T-helper 17 cell (primary cell): ENCODE data around the gene SGSM2. TPM values are rescaled to one million over a fixed set of nuclear protein-coding genes. Genes with fewer than 3 reads are reported as not detected.
A peak's percentile ranks its signal among the peaks of the same experiment; 100 is the strongest.

ENCODE experiments used
- ATAC-seq: fragments of 150-1000 bp; cut with Tn5 transposase; 2 replicates; pipeline ENCODE4 v1.10.0; 2021; ENCODE audit warnings: mild to moderate bottlenecking, moderate library complexity
- DNase-seq, 3 donors: peaks; one replicate each; pipeline versions ENCODE4 v3.0.0 to v3.0.0-alpha.2; 2020 to 2021
- H3K9me3 ChIP-seq: one replicate; pipeline ENCODE4 v1.7.0; 2013; ENCODE audit warnings: low read length, mild to moderate bottlenecking; ENCODE audit not compliant: control insufficient read depth, poor library complexity, severe bottlenecking
- H3K27ac Mint-ChIP-seq: one replicate; pipeline ENCODE4 v1.8.0; 2022; ENCODE audit warnings: mild to moderate bottlenecking, moderate library complexity, mixed read lengths
- H3K27me3 Mint-ChIP-seq: one replicate; pipeline ENCODE4 v1.8.0; 2022; ENCODE audit warnings: mixed read lengths
- H3K36me3 Mint-ChIP-seq: one replicate; pipeline ENCODE4 v1.8.0; 2022; ENCODE audit warnings: low read depth, mixed read lengths
- H3K4me1 Mint-ChIP-seq: one replicate; pipeline ENCODE4 v1.8.0; 2022; ENCODE audit warnings: mild to moderate bottlenecking, mixed read lengths
- H3K4me3 Mint-ChIP-seq: one replicate; pipeline ENCODE4 v1.8.0; 2022; ENCODE audit warnings: mild to moderate bottlenecking, moderate library complexity, mixed read lengths
- total RNA-seq, 4 donors: library from RNA in 2 of 4; stranded (reverse) in 2 of 4; gene quantifications; one replicate each; pipeline ENCODE4 v1.2.3 and lab custom pipeline; 2022 to 2026

SGSM2 gene
- total RNA-seq, 2 donors from 2014 or later = 119 to 128 TPM

DNA sequence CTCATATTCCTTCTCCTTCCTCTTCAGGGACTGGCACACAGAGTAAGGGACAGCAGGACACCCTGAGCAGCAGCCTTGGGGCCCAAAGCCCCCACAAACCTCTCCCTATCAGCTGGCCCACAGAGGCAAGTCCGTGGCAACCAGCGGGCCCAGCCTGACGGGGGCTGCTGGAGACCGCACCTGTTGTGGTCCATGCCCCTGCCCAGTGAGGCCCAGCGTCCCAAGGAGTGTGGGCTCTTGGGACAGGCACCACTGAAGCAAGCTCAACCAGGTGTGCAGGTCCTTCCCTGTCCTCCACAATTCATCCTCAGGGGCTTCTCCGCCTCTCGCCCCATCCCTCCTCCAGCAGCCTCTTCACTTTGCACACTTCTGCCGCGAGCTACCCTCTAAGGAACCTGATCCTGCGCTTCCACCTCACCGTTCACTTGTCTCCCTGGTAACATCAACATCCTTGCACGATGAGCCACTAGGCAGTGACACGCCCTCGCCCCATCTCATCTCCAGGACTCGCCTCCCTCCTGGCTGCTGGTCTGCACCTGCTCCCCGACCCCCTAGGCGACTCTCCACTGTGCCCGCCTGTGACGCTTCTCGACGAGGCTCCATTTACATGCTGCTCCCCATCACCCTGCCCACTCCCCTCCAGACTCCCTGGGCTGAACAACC, 50.9 kb downstream of the SGSM2 start:
- Mint-ChIP-seq H3K27me3 (no peaks in the 10 kb centered on the region), H3K4me3 (peak overlapping the region; percentile 45), H3K27ac (peak overlapping the region; percentile 99), H3K36me3 (peaks cover 8% of the 10 kb centered on the region), H3K4me1 (peaks cover 28% of the 10 kb centered on the region)
- ATAC-seq = no peak
- H3K9me3 ChIP-seq = no peaks in the 10 kb centered on the region
- no peak for DNase-seq

GRCh38 chr17:2388683-2389055, 51.4 kb downstream of the SGSM2 start:
- ATAC-seq = no peak
- Mint-ChIP-seq H3K27me3 (no peaks in the 10 kb centered on the region), H3K27ac (peak overlapping the region; percentile 99), H3K4me3 (no peak overlapping the region), H3K36me3 (peaks cover 8% of the 10 kb centered on the region), H3K4me1 (peaks cover 31% of the 10 kb centered on the region)
- no peaks in the 10 kb centered on the region for H3K9me3 ChIP-seq
- no peak for DNase-seq

DNA sequence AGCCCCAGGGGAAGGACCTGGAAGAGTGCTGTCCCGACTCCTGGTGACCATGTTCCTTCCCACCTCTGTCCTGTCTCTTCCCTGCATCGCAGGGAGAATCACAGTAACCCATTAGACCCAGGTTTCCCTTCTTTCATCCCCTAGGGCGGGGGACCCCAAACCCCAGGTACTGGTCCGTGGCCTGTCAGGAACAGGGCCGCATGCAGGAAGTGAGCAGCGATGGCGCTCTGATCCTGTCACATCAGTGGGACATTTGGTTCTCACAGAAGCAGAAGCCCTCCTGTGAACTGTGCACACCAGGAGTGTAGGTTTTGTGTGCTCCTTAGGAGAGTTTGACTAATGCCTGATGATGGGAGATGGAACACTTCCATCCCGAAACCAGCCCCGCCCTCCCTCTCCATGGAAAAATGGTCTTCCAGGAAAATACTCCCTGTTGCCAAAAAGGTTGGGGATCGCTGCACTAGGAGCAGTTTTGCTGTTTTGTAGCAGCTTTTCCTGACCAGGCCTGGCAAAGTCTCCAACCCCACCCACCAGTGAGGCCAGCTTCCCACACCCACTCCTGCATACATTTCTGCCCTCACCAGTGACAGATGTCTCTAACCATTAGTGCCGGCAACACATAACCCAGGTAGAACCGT, 53.0 kb downstream of the SGSM2 start:
- Mint-ChIP-seq H3K27ac (peak overlapping the region; percentile 99), H3K36me3 (peaks cover 8% of the 10 kb centered on the region), H3K4me3 (no peak overlapping the region), H3K4me1 (peaks cover 36% of the 10 kb centered on the region), H3K27me3 (no peaks in the 10 kb centered on the region)
- DNase-seq (no peak), ATAC-seq (no peak)
- no peaks in the 10 kb centered on the region for H3K9me3 ChIP-seq

GRCh38 chr17:2391597-2392251, 54.4 kb downstream of the SGSM2 start:
- Mint-ChIP-seq H3K27me3 (no peaks in the 10 kb centered on the region), H3K27ac (peak overlapping the region; percentile 99), H3K36me3 (peaks cover 10% of the 10 kb centered on the region), H3K4me3 (peak overlapping the region; percentile 89), H3K4me1 (peaks cover 40% of the 10 kb centered on the region)
- ATAC-seq = no peak
- no peak for DNase-seq
- H3K9me3 ChIP-seq = no peaks in the 10 kb centered on the region

DNA sequence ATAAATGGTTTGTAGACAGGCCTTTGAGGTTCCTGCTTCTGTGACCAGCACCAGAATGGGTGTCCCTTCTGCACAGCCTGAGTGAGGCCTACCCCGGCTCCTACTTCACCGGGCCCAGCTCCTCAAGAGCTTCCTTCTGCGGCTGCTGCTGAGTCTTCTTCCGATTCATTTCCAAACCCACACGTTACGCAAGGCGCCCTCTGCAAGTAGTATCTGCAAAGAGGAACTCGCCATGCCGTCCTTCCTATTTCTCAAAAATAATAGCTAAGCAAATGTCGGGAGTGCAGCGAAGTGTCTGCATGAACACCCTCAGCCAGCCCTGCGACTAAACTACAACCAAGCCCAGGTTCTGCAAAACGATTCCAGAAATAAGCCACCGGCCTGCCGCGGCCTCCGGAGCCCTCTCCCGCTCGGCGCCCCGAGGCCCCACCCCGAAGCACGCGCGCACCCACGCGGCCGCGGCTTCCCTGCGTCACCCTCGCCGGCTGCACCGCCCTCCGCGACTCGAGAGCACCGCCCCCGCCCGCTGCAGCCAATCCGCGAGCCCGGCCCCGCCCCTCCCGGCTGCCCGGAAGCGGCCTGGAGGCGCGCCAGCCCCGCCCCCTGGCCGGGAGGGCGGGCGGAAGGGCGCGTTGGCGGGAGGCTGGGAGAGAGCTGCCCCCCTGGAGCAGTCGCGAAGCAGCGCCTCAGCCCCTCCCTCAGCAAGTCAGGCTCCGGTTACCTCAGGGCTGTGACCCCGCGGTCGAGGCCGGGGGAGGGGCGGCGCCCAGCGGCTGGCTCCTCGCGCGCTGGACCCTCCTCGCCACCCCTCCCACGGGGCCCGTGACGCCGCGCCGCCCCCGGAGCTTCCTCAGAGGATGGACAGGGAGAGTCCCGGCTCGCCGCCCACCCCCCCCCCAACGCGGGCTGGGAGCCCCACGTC, 55.2 kb downstream of the SGSM2 start:
- no peaks in the 10 kb centered on the region for H3K9me3 ChIP-seq
- DNase-seq (peak; percentile 98 to 99 (median 98)), ATAC-seq (peak; percentile 67)
- H3K4me1 Mint-ChIP-seq = peaks cover 45% of the 10 kb centered on the region
- peaks cover 10% of the 10 kb centered on the region for H3K36me3 Mint-ChIP-seq
- H3K4me3 Mint-ChIP-seq = peak overlapping the region; percentile 93
- H3K27me3 Mint-ChIP-seq = no peaks in the 10 kb centered on the region
- peak overlapping the region; percentile 99 for H3K27ac Mint-ChIP-seq

DNA sequence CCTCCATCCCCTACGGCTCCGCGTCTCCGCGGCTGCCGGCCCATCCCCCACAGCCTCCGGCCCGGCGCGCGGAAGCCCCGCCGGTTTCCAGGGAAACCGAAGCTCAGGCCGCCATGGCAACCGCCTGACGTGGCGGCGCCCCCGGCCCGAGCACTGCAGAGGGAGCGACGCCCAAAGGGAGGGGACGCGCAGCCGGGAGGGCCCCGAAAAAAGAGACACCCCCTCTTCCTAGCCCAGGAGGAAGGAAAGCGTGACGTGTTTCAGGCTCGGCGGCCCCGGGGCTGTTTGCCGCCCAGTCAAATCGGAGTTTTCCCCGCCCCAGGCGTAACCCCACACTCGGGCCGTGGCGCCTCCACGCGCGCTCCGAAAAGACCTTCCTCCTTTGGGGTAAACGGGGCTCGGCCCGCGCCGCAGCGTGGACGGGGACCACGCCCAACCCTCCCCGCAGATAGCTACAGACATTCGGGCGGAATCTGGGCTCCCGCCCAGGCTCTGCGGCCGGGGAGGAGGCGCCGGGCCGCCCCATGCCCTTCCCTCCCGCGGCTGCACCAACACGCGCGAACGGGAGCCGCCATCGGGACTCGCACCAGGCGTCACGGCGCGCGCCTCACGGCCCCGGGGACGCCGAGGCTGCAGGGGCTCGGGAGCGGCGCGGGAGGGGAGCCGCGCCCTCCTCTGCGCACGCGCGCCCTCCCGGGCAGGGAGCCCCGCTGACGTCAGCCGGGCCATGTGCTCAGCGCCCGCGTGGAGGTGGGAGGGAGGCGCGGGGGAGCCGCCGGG, 56.1 kb downstream of the SGSM2 start:
- ATAC-seq (peak; percentile 73), DNase-seq (peak; percentile 85 to 96 (median 93))
- peak overlapping the region; percentile 99 for H3K27ac Mint-ChIP-seq
- H3K4me1 Mint-ChIP-seq = peaks cover 49% of the 10 kb centered on the region
- peaks cover 8% of the 10 kb centered on the region for H3K36me3 Mint-ChIP-seq
- peak overlapping the region; percentile 93 for H3K4me3 Mint-ChIP-seq
- H3K9me3 ChIP-seq = no peaks in the 10 kb centered on the region
- no peaks in the 10 kb centered on the region for H3K27me3 Mint-ChIP-seq

DNA sequence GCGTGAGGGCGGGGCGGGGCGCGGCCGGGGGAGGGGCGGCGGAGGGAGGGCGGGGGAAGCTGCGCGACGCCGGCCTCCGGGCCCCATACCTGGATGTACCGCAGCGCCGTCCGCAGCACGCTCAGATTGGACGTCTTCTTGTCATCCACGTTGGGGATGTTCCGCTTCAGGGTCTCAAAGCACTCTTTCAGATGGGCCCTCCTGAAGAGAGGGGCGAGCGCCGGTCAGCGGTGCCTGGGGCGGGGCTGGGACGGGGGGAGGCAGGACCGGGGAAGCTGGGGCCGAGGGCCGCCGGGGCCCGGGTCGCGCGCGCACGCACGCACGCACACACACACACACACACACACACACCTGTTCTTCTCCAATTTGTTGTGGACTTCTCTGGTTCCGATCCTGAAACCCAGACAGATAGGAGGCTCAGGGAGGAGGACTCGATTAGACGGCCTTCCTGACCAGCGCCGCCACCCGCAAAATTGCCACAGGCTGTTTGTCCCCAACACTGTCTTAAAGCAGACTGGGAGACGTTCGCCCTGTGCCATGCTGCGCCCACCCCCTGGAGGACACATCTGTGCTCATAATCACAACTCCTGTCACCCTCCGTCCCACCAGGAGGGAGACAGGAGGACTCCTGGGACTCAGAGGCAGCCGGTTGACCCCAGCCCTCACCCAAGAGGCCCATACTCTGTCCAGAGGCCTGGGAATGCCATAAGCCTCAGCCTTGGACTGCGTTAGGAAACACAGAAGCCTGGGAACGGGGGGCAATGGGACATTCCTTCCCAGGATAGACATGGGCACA, 56.9 kb downstream of the SGSM2 start:
- peak overlapping the region; percentile 88 for H3K27ac Mint-ChIP-seq
- H3K27me3 Mint-ChIP-seq = no peaks in the 10 kb centered on the region
- no peaks in the 10 kb centered on the region for H3K9me3 ChIP-seq
- peaks cover 2% of the 10 kb centered on the region for H3K36me3 Mint-ChIP-seq
- no peak for ATAC-seq
- H3K4me3 Mint-ChIP-seq = peak overlapping the region; percentile 93
- no peak for DNase-seq
- peaks cover 49% of the 10 kb centered on the region for H3K4me1 Mint-ChIP-seq

GRCh38 chr17:2394775-2395201, 57.5 kb downstream of the SGSM2 start:
- Mint-ChIP-seq H3K27me3 (no peaks in the 10 kb centered on the region), H3K4me3 (peak overlapping the region; percentile 93), H3K27ac (peak overlapping the region; percentile 88), H3K36me3 (peaks cover 2% of the 10 kb centered on the region), H3K4me1 (peaks cover 48% of the 10 kb centered on the region)
- ATAC-seq = no peak
- no peak for DNase-seq
- H3K9me3 ChIP-seq = no peaks in the 10 kb centered on the region

GRCh38 chr17:2395258-2396181, 58.2 kb downstream of the SGSM2 start:
- H3K9me3 ChIP-seq = no peaks in the 10 kb centered on the region
- no peaks in the 10 kb centered on the region for H3K27me3 Mint-ChIP-seq
- peak overlapping the region; percentile 88 for H3K27ac Mint-ChIP-seq
- H3K4me3 Mint-ChIP-seq = peak overlapping the region; percentile 99
- H3K4me1 Mint-ChIP-seq = peaks cover 49% of the 10 kb centered on the region
- DNase-seq (no peak), ATAC-seq (no peak)
- H3K36me3 Mint-ChIP-seq = peaks cover 4% of the 10 kb centered on the region

- H3K4me3 Mint-ChIP-seq = peak overlapping the region; percentile 99
- H3K36me3 Mint-ChIP-seq = peaks cover 4% of the 10 kb centered on the region
- no peaks in the 10 kb centered on the region for H3K27me3 Mint-ChIP-seq
- DNase-seq = no peak
- H3K9me3 ChIP-seq = no peaks in the 10 kb centered on the region
- peaks cover 49% of the 10 kb centered on the region for H3K4me1 Mint-ChIP-seq
- H3K27ac Mint-ChIP-seq = peak overlapping the region; percentile 88
- no peak for ATAC-seq
Observed at GRCh38 chr17:2396192-2396567, 58.9 kb downstream of the SGSM2 start.
